HG03469 (cell line): ENCODE measurements around the gene TFCP2L1.
"Not testable (repeated sequence)": the region's sequence is repeated elsewhere in the genome, so short reads cannot be mapped to it uniquely, and the experiment has no call there.

Source experiments
- ATAC-seq: cut with Tn5 transposase; IDR thresholded peaks from one replicate; pipeline ENCODE4 v1.9.1; 2021; ENCODE audit warnings: mild to moderate bottlenecking, moderate library complexity, moderate number of reproducible peaks; ENCODE audit not compliant: unreplicated experiment

Gene TFCP2L1

DNA sequence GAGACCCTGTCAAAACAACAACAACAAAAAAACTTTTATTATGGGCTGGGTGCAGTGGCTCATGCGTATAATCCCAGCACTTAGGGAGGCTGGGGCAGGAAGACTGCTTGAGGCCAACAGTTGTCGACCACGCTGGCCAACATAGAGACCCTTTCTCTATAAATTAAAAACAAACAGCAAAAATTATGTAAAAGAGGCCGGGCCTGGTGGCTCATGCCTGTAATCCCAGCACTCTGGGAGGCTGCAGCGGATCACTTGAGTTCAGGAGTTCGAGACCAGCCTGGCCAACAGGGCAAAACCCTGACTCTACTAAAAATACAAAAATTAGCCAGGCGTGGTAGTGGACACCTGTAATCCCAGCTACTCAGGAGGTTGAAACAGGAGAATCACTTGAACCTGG, 15.6 kb downstream of the TFCP2L1 start:
- ATAC-seq: not testable (repeated sequence)

- ATAC-seq: no peak
Observed at GRCh38 chr2:121266543-121267106, 18.4 kb downstream of the TFCP2L1 start.

DNA sequence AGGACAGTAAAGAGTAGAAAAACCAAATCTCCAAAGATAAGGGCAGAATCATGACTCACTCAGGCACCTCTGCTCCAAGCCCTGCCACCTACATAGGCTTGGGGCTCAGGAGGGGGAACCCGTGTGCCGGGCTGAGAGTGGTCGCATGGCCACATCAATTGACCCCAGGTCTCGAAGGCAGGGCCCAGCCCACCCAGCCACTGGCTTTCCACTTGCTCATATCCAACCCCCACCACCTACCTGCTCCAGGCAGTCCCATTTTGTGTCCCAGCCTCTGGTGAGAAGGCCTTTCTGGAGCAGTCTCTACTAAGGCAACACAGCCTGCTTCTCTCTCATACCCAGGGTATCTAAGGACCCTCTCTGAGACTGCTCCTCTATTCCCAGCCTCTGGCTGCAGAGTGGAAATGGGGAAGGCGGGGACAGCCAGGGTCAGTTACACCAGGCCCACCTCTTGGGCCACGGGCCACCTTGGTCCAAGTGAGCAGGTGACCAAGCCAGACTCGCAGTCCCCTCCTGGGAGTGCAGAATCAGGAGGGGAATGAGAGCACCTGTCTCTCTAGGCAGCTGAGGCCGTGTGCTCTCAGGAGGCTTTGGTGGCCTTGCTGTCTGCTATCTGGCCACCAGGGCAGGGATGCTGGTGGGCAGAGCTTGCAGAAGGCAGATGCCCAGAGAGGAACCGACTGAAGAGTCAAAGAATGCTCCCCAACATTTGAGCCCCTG, 20.8 kb downstream of the TFCP2L1 start:
- no peak for ATAC-seq

GRCh38 chr2:121260370-121261154, 24.4 kb downstream of the TFCP2L1 start:
- ATAC-seq: no peak

GRCh38 chr2:121258051-121258450, 27.0 kb downstream of the TFCP2L1 start:
- ATAC-seq: no peak

DNA sequence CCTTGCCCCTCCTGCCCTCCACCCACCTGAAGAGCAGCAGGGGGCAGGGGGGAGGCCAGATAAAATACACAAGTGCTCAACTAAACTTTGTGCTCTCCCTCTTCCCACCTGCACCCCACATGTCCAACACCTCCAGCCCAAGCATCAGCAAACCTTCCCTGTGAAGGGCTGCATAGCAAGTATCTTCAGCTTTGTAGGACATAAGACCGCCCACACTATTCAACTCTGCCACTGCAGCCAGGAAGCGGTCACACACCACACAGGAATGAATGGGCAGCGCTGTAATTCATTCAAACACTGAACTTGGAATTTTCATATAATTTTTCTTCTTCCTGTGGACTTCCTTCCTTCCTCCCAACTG, 27.5 kb downstream of the TFCP2L1 start:
- ATAC-seq: no peak

GRCh38 chr2:121256720-121257479, 28.1 kb downstream of the TFCP2L1 start:
- no peak for ATAC-seq

GRCh38 chr2:121255358-121255757, 29.6 kb downstream of the TFCP2L1 start:
- ATAC-seq: no peak

DNA sequence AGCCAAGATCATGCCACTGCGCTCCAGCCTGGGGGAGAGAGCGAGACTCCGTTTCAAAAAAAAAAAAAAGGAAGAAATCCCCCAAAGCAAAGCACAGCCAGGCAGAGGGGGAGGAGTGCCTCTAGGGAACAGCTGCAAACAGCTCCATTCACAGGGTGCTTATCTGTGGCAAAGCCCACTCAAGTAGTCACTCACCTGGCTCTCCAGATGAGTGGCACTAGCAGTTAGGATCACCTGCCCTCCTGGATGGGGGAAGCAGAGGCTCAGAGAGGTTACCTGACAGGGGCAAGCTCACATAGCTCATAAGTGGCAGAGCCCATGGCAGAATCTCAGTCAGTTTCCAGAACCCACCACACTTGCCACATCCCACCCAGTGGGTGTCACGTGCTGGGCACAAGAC, 30.3 kb downstream of the TFCP2L1 start:
- no peak for ATAC-seq

- no peak for ATAC-seq
Observed at GRCh38 chr2:121253674-121254240, 31.2 kb downstream of the TFCP2L1 start.

GRCh38 chr2:121253021-121253673, 31.9 kb downstream of the TFCP2L1 start:
- no peak for ATAC-seq

DNA sequence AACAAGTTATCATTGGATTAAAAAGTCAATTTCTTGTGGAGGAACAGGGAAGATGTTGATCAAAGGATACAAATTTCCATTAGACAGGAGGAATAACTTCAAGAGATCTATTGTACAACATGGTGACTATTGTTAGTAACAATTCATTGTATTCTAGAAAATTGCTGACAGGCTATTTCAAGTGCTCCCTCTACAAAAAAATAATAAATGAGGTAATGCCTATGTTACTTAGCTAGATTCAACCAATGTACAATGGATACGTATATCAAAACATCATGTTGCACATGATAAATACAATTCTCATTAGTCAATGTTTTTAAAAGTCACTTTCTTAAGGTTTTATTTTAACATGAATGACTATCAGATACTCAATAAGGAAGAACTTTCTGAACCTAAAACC, 33.5 kb downstream of the TFCP2L1 start:
- no peak for ATAC-seq

DNA sequence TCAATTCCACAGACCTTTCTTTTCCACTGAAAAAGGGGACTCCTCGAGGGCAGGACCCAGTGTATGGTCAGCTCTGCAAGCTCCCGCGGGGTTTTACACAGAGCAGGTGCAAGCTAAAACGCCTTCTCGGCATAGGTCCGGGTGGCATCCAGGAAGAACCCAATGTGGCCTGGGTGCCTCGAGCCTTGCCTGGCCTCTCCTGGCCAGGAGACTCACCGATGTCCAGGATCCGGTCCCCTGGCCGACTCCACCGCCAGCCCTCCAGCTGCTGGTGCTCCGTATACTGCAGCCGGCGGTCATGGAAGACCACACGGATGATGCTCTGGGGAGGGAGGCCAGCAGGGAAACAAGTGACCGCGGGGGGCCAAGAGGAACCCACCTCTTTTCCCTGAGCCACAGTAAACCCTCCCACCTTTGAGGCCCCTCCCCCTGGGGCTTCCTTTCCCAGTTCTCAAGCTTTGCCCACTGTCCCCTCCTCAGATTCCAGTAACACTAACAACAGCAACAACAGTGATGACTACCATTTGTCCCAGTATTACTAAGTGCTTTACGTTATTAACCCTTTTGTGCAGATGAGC, 36.1 kb downstream of the TFCP2L1 start:
- no peak for ATAC-seq

DNA sequence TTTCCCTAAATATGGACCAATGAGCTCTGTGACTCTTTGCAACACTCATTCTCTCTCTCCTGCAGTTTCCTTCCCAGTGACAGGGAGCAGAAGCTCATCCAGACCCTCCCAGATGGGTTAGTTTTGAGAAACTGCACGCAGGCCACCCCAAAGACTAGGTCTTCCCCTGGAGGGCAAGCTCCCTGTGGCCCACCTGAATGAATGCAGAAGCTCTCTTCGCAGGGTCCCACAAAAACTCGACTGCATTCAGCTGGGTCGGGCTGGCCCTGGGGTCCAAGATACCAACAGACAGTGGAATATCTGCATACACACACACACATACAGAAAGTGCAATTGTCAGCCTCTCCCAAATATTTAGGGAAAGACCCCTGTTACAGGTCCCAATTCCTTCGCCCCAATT, 37.0 kb downstream of the TFCP2L1 start:
- ATAC-seq: no peak

GRCh38 chr2:121247534-121247933, 37.5 kb downstream of the TFCP2L1 start:
- no peak for ATAC-seq

GRCh38 chr2:121246704-121247255, 38.2 kb downstream of the TFCP2L1 start:
- no peak for ATAC-seq

- ATAC-seq: no peak
Observed at GRCh38 chr2:121245913-121246312, 39.1 kb downstream of the TFCP2L1 start.

GRCh38 chr2:121245120-121245820, 39.7 kb downstream of the TFCP2L1 start:
- no peak for ATAC-seq

DNA sequence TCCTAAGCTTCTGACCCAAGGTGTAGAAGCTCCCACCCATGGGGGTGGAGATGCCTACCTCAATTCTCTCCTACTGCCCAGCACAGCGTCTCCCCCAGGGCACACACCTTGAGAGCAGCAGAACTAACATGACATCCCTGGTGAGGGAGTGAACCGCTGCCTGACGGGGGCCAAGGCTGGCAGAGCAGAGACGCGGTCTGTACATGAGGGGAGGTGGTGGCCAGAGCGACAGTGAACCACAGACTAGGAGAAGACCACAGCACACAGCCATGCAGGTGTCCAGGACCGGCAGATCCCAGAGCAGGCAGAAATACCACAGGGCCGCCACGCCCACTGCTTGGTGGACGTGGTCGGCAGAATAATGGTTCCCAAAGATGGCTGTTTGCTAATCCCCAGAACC, 40.4 kb downstream of the TFCP2L1 start:
- no peak for ATAC-seq
